B cell (primary cell): ENCODE data around the gene GRB10. TPM values are rescaled to one million over a fixed set of nuclear protein-coding genes. Genes with fewer than 3 reads are reported as not detected.

Source experiments
- ATAC-seq: fragments of 200-7000 bp; cut with Tn5 transposase; one replicate; pipeline ENCODE4 v1.10.0; 2021; ENCODE audit warnings: low read depth, mild to moderate bottlenecking, moderate number of reproducible peaks, moderate library complexity
- CTCF ChIA-PET: fragments of 350-600 bp; sonication (Branson Sonifier 250); formaldehyde crosslinking; loops from one replicate; lab custom pipeline; 2021; ENCODE audit warnings: antibody characterized with exemption, inconsistent platforms; lab: Charles Lee
- POLR2A ChIA-PET: fragments of 350-600 bp; sonication (Branson Sonifier 250); formaldehyde crosslinking; loops from one replicate; lab custom pipeline; 2021; ENCODE audit warnings: antibody characterized with exemption; lab: Charles Lee
- DNase-seq: peaks from one replicate; pipeline ENCODE4 v3.0.0; 2013
- H2AFZ ChIP-seq: 2 replicates; pipeline ENCODE4 v1.6.1; 2012; ENCODE audit warnings: mild to moderate bottlenecking, low read depth, low read length; ENCODE audit not compliant: insufficient read depth, poor library complexity, severe bottlenecking
- H3K27ac ChIP-seq, 2 donors: 1 replicate in 1 of 2; 2 replicates in 1 of 2; pipeline ENCODE4 v1.5.1; 2012 to 2013; ENCODE audit warnings: low read length in 2 of 2, mild to moderate bottlenecking in 2 of 2, moderate library complexity in 1 of 2
- H3K27me3 ChIP-seq, 4 experiments: fragments of 200-600 bp in 1 of 4; sonication (generic) in 1 of 4; replicated peaks in 1 of 4; 1 replicate in 2 of 4; 2 replicates in 2 of 4; pipeline versions ENCODE4 v1.6.1 to v1.7.0; 2013 to 2016; ENCODE audit warnings: low read length in 3 of 4, mild to moderate bottlenecking in 2 of 4, mixed read lengths in 1 of 4, moderate library complexity in 1 of 4; ENCODE audit not compliant: insufficient read depth in 4 of 4, control insufficient read depth in 3 of 4; ENCODE audit errors: control extremely low read depth in 1 of 4
- H3K36me3 ChIP-seq, 2 experiments: replicated peaks in 1 of 2; 1 replicate in 1 of 2; 2 replicates in 1 of 2; pipeline versions ENCODE4 v1.6.1 to v1.7.1; 2013; ENCODE audit warnings: low read length in 1 of 2; ENCODE audit not compliant: insufficient read depth in 2 of 2, control insufficient read depth in 1 of 2; ENCODE audit errors: control extremely low read depth in 1 of 2, extremely low read depth in 1 of 2
- H3K4me1 ChIP-seq, 2 donors: fragments of 200-600 bp in 1 of 2; sonication (generic) in 1 of 2; 1 replicate in 1 of 2; 2 replicates in 1 of 2; pipeline versions ENCODE4 v1.5.1 to v1.6.1; 2013 to 2017; ENCODE audit warnings: low read length in 2 of 2; ENCODE audit not compliant: control insufficient read depth in 2 of 2, insufficient read depth in 2 of 2
- H3K4me2 ChIP-seq: replicated peaks from 2 replicates; pipeline ENCODE3; 2012; ENCODE audit warnings: mild to moderate bottlenecking, low read depth, low read length; ENCODE audit not compliant: poor library complexity, severe bottlenecking
- H3K4me3 ChIP-seq, 5 experiments: fragments of 200-600 bp in 1 of 5; sonication (generic) in 1 of 5; 1 replicate in 3 of 5; 2 replicates in 2 of 5; pipeline versions ENCODE4 v1.5.1 to v1.7.0; 2011 to 2016; ENCODE audit warnings: low read length in 4 of 5, mild to moderate bottlenecking in 4 of 5, low read depth in 2 of 5, control low read depth in 1 of 5, moderate library complexity in 1 of 5; ENCODE audit not compliant: insufficient read depth in 1 of 5; ENCODE audit errors: control extremely low read depth in 1 of 5, extremely low read depth in 1 of 5
- H3K79me2 ChIP-seq: fragments of 200-600 bp; sonication (generic); one replicate; pipeline ENCODE4 v1.6.0; 2016; ENCODE audit warnings: low read length; ENCODE audit not compliant: control insufficient read depth, insufficient read depth
- H3K9ac ChIP-seq: fragments of 200-600 bp; sonication (generic); 2 replicates; pipeline ENCODE4 v1.6.1; 2017; ENCODE audit warnings: mild to moderate bottlenecking, low read length, moderate library complexity
- H3K9me3 ChIP-seq, 3 donors: one replicate each; pipeline versions ENCODE4 v1.6.1 to v1.7.1; 2013; ENCODE audit warnings: low read length in 2 of 3; ENCODE audit not compliant: control insufficient read depth in 2 of 3, insufficient read depth in 1 of 3; ENCODE audit errors: control extremely low read depth in 1 of 3
- H4K20me1 ChIP-seq: 2 replicates; pipeline ENCODE4 v1.6.0; 2012; ENCODE audit warnings: mild to moderate bottlenecking, low read length; ENCODE audit not compliant: insufficient read depth, control insufficient read depth, poor library complexity, severe bottlenecking
- H3K27ac Mint-ChIP-seq: one replicate; pipeline ENCODE4 v1.8.0; 2021; ENCODE audit warnings: mixed read lengths
- H3K27me3 Mint-ChIP-seq: one replicate; pipeline ENCODE4 v1.8.0; 2021; ENCODE audit warnings: mixed read lengths
- H3K4me1 Mint-ChIP-seq: one replicate; pipeline ENCODE4 v1.8.0; 2021; ENCODE audit warnings: mixed read lengths
- H3K4me3 Mint-ChIP-seq: one replicate; pipeline ENCODE4 v1.8.0; 2021; ENCODE audit warnings: mixed read lengths
- H3K9me3 Mint-ChIP-seq: one replicate; pipeline ENCODE4 v1.8.0; 2022; ENCODE audit warnings: mixed read lengths; ENCODE audit not compliant: insufficient read depth
- EZH2 ChIP-seq: IDR thresholded peaks from 2 replicates; pipeline ENCODE4 v1.6.1; 2012; ENCODE audit warnings: borderline replicate concordance, low read depth, mild to moderate bottlenecking, moderate library complexity, low read length; ENCODE audit not compliant: insufficient read depth, poor library complexity, severe bottlenecking
- WGBS: methylation state at CpG from one replicate; pipeline ENCODE4 v1.1.5; 2013; ENCODE audit warnings: missing lambda C conversion rate; ENCODE audit not compliant: insufficient coverage; 5-methylcytosine and 5-hydroxymethylcytosine counted together
- intact Hi-C: fragments of 100-400 bp; cut with micrococcal nuclease; formaldehyde crosslinking; loops from one replicate; pipeline ENCODE4 v1.10.0; 2022
- polyA plus RNA-seq: library from polyadenylated mRNA; depleted of rRNA; stranded (reverse); fragments of >200 nt; gene quantifications from 2 replicates; pipeline ENCODE4 v1.2.3, GENCODE V29; 2012
- total RNA-seq, 2 donors: library from RNA; stranded (reverse); fragments of 120-200 nt in 1 of 2; gene quantifications; 1 replicate in 1 of 2; 2 replicates in 1 of 2; pipeline versions ENCODE4 v1.2.3 to v1.2.4, GENCODE V29; 2013 to 2022
- TF ChIP-seq, protein P1 (sequence below): fragments of 200-600 bp; IDR thresholded peaks from one replicate; pipeline ENCODE4 v1.8.0; 2022; ENCODE audit warnings: antibody characterized with exemption, mild to moderate bottlenecking

The GRB10 gene
- total and polyA plus RNA-seq, 2 donors (not counting 1 experiment from before 2014, with no cell fraction given) = 0.04 TPM; not detected in 1

DNA sequence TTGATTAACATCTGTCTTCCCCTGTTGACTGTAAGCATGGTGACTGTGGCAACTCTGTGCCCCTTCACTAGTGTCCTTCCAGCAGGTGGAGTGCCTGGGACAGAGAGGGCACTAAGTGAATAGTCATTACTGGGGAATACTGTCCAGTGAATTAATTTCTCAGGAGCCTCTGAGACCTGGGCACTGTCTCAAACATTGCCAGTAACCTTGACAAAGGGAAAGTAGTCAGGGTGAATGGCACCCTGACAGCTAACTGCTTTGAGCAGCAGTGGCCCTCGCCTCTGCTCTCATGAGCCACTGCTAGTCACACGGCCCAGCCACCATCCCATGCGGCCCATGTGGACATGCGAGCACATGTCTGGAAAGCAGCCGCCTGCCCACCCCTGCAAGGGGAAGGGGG, 13.1 kb upstream of the GRB10 start:
- H3K4me1 Mint-ChIP-seq = peaks cover 13% of the 10 kb centered on the region
- no peak overlapping the region for H3K9ac ChIP-seq
- TF ChIP-seq, protein P1, sequence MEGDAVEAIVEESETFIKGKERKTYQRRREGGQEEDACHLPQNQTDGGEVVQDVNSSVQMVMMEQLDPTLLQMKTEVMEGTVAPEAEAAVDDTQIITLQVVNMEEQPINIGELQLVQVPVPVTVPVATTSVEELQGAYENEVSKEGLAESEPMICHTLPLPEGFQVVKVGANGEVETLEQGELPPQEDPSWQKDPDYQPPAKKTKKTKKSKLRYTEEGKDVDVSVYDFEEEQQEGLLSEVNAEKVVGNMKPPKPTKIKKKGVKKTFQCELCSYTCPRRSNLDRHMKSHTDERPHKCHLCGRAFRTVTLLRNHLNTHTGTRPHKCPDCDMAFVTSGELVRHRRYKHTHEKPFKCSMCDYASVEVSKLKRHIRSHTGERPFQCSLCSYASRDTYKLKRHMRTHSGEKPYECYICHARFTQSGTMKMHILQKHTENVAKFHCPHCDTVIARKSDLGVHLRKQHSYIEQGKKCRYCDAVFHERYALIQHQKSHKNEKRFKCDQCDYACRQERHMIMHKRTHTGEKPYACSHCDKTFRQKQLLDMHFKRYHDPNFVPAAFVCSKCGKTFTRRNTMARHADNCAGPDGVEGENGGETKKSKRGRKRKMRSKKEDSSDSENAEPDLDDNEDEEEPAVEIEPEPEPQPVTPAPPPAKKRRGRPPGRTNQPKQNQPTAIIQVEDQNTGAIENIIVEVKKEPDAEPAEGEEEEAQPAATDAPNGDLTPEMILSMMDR = no peak
- no peak for TF ChIP-seq EZH2
- H3K4me3 ChIP-seq = no peak overlapping the region
- no peak for ATAC-seq
- intact Hi-C loops = no loop called here
- ChIA-PET POLR2A (no interaction called here), CTCF (interaction anchor here (0.7 kb wide), 1 partner anchor 17 kb away, joined by 3 read pairs; no protein-coding TSS in a partner anchor)
- WGBS = 83% methylated on average over 1 of the region's 5 CpGs
- no peak overlapping the region for H3K4me2 ChIP-seq
- no peaks in the 10 kb centered on the region for H3K79me2 ChIP-seq
- no peak overlapping the region for H3K4me3 Mint-ChIP-seq
- peaks cover 0 to 31% (median 18%) of the 10 kb centered on the region in 4 experiments for H3K27me3 ChIP-seq
- peaks cover 46% of the 10 kb centered on the region for H3K27me3 Mint-ChIP-seq
- H3K9me3 ChIP-seq = peaks cover 0 to 6% (median 0%) of the 10 kb centered on the region in 3 donors
- H2AFZ ChIP-seq = no peak overlapping the region
- peaks cover 5 to 7% of the 10 kb centered on the region in 2 donors for H3K4me1 ChIP-seq
- H3K27ac ChIP-seq = no peak overlapping the region
- no peaks in the 10 kb centered on the region for H3K36me3 ChIP-seq
- no peaks in the 10 kb centered on the region for H4K20me1 ChIP-seq
- DNase-seq = no peak
- H3K9me3 Mint-ChIP-seq = peaks cover 3% of the 10 kb centered on the region
- H3K27ac Mint-ChIP-seq = no peak overlapping the region

DNA sequence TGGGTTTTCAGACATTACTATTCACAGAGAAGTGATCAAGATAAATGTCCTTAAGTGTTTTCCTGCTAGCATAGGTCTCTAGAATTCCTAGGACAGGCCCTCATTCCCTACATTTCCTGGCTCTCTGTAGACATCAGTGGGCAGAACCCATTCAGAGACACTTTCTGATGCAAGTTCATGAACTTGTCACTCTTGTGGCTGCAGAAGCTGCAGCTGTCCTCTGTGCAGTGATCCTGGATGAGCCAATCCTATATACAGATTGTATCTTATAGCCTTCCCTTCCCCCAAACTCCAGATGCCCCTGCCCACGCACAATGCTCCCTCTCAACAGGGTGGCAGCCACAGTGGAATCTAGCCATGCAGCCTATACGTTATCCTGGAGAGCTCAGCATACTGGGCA, 12.6 kb upstream of the GRB10 start:
- intact Hi-C loops = no loop called here
- CTCF ChIA-PET = interaction anchor here (0.7 kb wide), 1 partner anchor 17 kb away, joined by 3 read pairs; no protein-coding TSS in a partner anchor
- peaks cover 5 to 7% of the 10 kb centered on the region in 2 donors for H3K4me1 ChIP-seq
- no peak overlapping the region for H3K9ac ChIP-seq
- Mint-ChIP-seq H3K4me1 (peaks cover 13% of the 10 kb centered on the region), H3K27me3 (peaks cover 50% of the 10 kb centered on the region), H3K27ac (no peak overlapping the region), H3K9me3 (peaks cover 3% of the 10 kb centered on the region), H3K4me3 (no peak overlapping the region)
- no peak for DNase-seq
- WGBS = 83% methylated on average over 2 of the region's 2 CpGs
- POLR2A ChIA-PET = no interaction called here
- no peak overlapping the region for H3K4me2 ChIP-seq
- no peak overlapping the region for H3K27ac ChIP-seq
- no peaks in the 10 kb centered on the region for H3K36me3 ChIP-seq
- no peak overlapping the region for H2AFZ ChIP-seq
- no peaks in the 10 kb centered on the region for H3K79me2 ChIP-seq
- peaks cover 0 to 33% (median 20%) of the 10 kb centered on the region in 4 experiments for H3K27me3 ChIP-seq
- TF ChIP-seq, protein P1 = no peak
- H3K9me3 ChIP-seq = peaks cover 0 to 6% (median 0%) of the 10 kb centered on the region in 3 donors
- no peak overlapping the region for H3K4me3 ChIP-seq
- no peaks in the 10 kb centered on the region for H4K20me1 ChIP-seq
- no peak for ATAC-seq
